BE2C (cell line): ENCODE results near the gene SLC9B2.

Source experiments
- DNase-seq: peaks from one replicate; pipeline ENCODE4 v3.0.0-alpha.2; 2020
- H3K27me3 ChIP-seq: fragments of 250-450 bp; sonication (Bioruptor Pico); 2 replicates; pipeline ENCODE4 v1.5.1; 2020; ENCODE audit warnings: mild to moderate bottlenecking
- H3K36me3 ChIP-seq: fragments of 250-450 bp; sonication (Bioruptor Pico); 2 replicates; pipeline ENCODE4 v1.5.1; 2020; ENCODE audit warnings: mild to moderate bottlenecking
- H3K4me1 ChIP-seq: fragments of 250-450 bp; sonication (Bioruptor Pico); 2 replicates; pipeline ENCODE4 v1.5.1; 2020
- H3K4me3 ChIP-seq: 2 replicates; pipeline ENCODE4 v1.5.1; 2011; ENCODE audit warnings: low read depth, low read length
- H3K9me3 ChIP-seq: fragments of 250-450 bp; sonication (Bioruptor Pico); 2 replicates; pipeline ENCODE4 v1.5.1; 2020
- TF ChIP-seq, protein P1 (sequence below): IDR thresholded peaks from 2 replicates; pipeline ENCODE4 v1.5.1; 2012; ENCODE audit warnings: mild to moderate bottlenecking, low read depth, low read length

SLC9B2 gene

DNA sequence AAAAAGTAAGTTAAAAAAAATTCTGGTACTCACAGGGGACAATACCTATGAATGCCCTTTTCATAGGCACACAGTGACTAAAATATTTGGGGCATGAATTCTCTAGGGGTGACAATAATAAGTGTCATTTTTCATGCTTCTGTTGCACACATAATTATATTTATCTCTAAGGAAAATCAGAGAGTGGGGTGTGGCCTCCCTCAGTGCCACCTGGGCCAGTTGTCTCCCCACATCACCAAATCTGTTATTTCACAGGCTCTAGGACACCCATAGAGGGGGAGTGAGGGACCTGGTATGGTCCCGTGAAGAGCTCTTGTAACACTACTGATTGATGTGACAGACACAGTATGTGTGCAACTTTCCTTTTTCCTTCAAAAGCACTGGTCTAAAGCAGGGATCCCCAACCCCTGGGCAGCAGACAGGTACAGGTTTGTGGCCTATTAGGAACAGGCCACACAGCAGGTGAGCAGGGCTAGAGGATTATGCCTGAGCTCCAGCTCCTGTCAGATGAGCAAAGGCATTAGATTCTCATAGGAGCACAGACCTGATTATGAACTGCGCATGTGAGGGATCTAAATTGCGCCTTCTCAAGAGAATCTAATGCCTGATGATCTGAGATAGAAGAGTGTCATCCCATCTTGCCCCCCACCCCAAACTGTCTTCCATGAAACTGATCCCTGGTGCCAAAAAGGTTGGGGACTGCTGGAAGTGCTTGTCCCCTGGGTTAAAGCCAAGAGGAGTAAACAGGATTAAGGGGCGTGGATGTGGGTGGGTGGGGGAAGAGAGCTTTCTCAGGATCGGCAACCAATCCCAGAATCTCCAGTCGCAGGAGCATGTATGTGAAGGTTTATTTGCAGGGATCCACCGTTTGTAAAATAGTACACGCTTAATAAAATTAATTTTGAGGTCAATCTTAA is 57.9 kb downstream of the SLC9B2 start:
- peak overlapping the region; percentile 76 for H3K4me3 ChIP-seq
- H3K4me1 ChIP-seq: peaks cover 4% of the 10 kb centered on the region
- TF ChIP-seq, protein P1, sequence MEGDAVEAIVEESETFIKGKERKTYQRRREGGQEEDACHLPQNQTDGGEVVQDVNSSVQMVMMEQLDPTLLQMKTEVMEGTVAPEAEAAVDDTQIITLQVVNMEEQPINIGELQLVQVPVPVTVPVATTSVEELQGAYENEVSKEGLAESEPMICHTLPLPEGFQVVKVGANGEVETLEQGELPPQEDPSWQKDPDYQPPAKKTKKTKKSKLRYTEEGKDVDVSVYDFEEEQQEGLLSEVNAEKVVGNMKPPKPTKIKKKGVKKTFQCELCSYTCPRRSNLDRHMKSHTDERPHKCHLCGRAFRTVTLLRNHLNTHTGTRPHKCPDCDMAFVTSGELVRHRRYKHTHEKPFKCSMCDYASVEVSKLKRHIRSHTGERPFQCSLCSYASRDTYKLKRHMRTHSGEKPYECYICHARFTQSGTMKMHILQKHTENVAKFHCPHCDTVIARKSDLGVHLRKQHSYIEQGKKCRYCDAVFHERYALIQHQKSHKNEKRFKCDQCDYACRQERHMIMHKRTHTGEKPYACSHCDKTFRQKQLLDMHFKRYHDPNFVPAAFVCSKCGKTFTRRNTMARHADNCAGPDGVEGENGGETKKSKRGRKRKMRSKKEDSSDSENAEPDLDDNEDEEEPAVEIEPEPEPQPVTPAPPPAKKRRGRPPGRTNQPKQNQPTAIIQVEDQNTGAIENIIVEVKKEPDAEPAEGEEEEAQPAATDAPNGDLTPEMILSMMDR: no peak
- no peaks in the 10 kb centered on the region for H3K27me3 ChIP-seq
- H3K9me3 ChIP-seq: no peaks in the 10 kb centered on the region
- H3K36me3 ChIP-seq: no peaks in the 10 kb centered on the region
- DNase-seq: no peak

DNA sequence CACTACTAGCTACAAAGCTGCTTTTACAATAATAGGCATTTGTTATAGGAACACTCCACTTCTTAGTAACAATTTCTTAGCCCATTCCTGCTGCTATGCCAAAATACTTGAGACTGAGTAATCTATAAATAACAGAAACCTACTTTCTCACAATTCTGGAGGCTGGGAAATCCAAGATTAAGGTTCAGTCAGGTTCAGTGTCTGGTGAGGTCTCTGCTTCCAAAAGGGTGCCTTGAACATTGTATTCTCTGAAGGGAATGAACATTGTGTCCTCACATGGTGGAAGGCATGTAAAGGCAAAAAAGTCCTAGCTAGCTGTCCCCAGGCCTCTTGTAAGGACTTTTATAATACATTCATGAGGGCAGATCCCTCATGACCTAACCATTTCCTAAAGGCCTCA is 64.0 kb downstream of the SLC9B2 start:
- Histone ChIP-seq H3K36me3 (no peaks in the 10 kb centered on the region), H3K27me3 (no peaks in the 10 kb centered on the region), H3K4me3 (no peak overlapping the region), H3K9me3 (no peaks in the 10 kb centered on the region), H3K4me1 (no peaks in the 10 kb centered on the region)
- no peak for DNase-seq
- TF ChIP-seq, protein P1: no peak

DNA sequence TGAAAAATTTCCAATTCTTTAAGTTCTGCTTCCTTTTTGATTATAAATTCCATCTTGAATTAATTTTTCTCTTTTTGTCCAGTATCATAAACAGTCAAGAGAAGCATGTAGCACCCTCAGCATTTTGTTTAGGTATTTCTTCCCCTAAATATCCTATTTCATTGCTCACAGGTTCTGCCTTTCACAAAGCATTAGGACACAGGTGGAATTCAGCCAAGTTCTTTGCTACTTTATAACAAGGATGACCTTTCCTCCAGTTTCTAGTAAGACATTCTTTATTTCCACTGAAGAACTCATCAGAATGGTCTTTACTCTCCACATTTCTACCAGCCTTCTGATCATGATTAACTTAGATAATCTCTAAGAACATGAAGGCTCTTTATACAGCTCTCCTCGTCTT is 64.5 kb downstream of the SLC9B2 start:
- no peak for DNase-seq
- no peaks in the 10 kb centered on the region for H3K27me3 ChIP-seq
- TF ChIP-seq, protein P1: no peak
- H3K4me3 ChIP-seq: no peak overlapping the region
- H3K9me3 ChIP-seq: no peaks in the 10 kb centered on the region
- H3K4me1 ChIP-seq: no peaks in the 10 kb centered on the region
- no peaks in the 10 kb centered on the region for H3K36me3 ChIP-seq

- no peaks in the 10 kb centered on the region for H3K9me3 ChIP-seq
- no peaks in the 10 kb centered on the region for H3K27me3 ChIP-seq
- TF ChIP-seq, protein P1: no peak
- no peaks in the 10 kb centered on the region for H3K4me1 ChIP-seq
- no peaks in the 10 kb centered on the region for H3K36me3 ChIP-seq
- no peak for DNase-seq
- no peak overlapping the region for H3K4me3 ChIP-seq
These were observed 65.1 kb downstream of the SLC9B2 start for GRCh38 chr4:103011378-103012025.

DNA sequence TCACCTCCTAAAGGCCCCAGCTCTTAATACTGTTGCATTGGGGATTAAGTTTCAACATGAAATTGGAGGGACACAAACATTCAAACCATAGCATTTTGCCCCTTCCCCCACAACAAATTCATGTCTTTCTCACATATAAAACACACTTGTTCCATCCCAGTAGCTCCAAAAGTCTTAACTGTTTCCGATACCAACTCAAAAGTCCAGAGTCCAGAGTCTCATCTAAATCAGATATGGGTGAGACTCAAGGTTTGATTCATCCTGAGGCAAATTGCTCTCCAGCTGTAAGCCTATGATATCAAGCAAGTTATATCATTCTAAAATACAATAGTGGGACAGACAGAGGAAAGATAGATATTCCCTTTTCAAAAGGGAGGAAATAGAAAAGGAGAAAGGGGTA is 65.8 kb downstream of the SLC9B2 start:
- H3K27me3 ChIP-seq: no peaks in the 10 kb centered on the region
- DNase-seq: no peak
- no peaks in the 10 kb centered on the region for H3K4me1 ChIP-seq
- TF ChIP-seq, protein P1: no peak
- no peaks in the 10 kb centered on the region for H3K9me3 ChIP-seq
- no peaks in the 10 kb centered on the region for H3K36me3 ChIP-seq
- H3K4me3 ChIP-seq: no peak overlapping the region
